GM10248 (cell line): ENCODE data around the gene MCF2L.

Experiments used
- CTCF ChIA-PET: fragments of 300-600 bp; sonication (Branson Sonifier 250); formaldehyde crosslinking; extraction: SDS; loops from one replicate; lab custom pipeline; 2021; ENCODE audit warnings: antibody characterized with exemption; lab: Yijun Ruan, JAX
- POLR2A ChIA-PET: fragments of 350-650 bp; sonication (Branson Sonifier 250); formaldehyde crosslinking; extraction: SDS; loops from one replicate; lab custom pipeline; 2020; ENCODE audit warnings: antibody characterized with exemption; lab: Yijun Ruan, JAX
- DNase-seq: peaks from one replicate; pipeline ENCODE4 v3.0.0; 2012; ENCODE audit errors: extremely low spot score
- TF ChIP-seq, protein P1 (sequence below): IDR thresholded peaks from 2 replicates; pipeline ENCODE4 v1.5.1; 2012; ENCODE audit warnings: mild to moderate bottlenecking, low read depth; ENCODE audit errors: extremely low read depth, missing control alignments, control extremely low read depth

MCF2L gene

GRCh38 chr13:112972258-112972657 is 3.2 kb downstream of the MCF2L start:
- no peak for DNase-seq
- TF ChIP-seq, protein P1, sequence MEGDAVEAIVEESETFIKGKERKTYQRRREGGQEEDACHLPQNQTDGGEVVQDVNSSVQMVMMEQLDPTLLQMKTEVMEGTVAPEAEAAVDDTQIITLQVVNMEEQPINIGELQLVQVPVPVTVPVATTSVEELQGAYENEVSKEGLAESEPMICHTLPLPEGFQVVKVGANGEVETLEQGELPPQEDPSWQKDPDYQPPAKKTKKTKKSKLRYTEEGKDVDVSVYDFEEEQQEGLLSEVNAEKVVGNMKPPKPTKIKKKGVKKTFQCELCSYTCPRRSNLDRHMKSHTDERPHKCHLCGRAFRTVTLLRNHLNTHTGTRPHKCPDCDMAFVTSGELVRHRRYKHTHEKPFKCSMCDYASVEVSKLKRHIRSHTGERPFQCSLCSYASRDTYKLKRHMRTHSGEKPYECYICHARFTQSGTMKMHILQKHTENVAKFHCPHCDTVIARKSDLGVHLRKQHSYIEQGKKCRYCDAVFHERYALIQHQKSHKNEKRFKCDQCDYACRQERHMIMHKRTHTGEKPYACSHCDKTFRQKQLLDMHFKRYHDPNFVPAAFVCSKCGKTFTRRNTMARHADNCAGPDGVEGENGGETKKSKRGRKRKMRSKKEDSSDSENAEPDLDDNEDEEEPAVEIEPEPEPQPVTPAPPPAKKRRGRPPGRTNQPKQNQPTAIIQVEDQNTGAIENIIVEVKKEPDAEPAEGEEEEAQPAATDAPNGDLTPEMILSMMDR, result no peak
- CTCF ChIA-PET, result no interaction called here
- POLR2A ChIA-PET, result no interaction called here

GRCh38 chr13:112972867-112973576 is 4.0 kb downstream of the MCF2L start:
- TF ChIP-seq, protein P1, result no peak
- ChIA-PET POLR2A (no interaction called here), CTCF (interaction anchor here (1.4 kb wide), 1 partner anchor 245 kb away, joined by 3 read pairs; no protein-coding TSS in a partner anchor)
- DNase-seq, result no peak

GRCh38 chr13:112973577-112973951 is 4.5 kb downstream of the MCF2L start:
- POLR2A ChIA-PET, result no interaction called here
- CTCF ChIA-PET, result interaction anchor here (1.4 kb wide), 1 partner anchor 244 kb away, joined by 3 read pairs; no protein-coding TSS in a partner anchor
- DNase-seq, result no peak

GRCh38 chr13:112974125-112974524 is 5.1 kb downstream of the MCF2L start:
- ChIA-PET POLR2A (no interaction called here), CTCF (interaction anchor here (1.4 kb wide), 1 partner anchor 244 kb away, joined by 3 read pairs; no protein-coding TSS in a partner anchor)
- DNase-seq, result no peak
- TF ChIP-seq, protein P1, result no peak

More at GRCh38 chr13:112973577-112973951, 4.5 kb downstream of the MCF2L start:
- TF ChIP-seq, protein P1, result no peak

DNA sequence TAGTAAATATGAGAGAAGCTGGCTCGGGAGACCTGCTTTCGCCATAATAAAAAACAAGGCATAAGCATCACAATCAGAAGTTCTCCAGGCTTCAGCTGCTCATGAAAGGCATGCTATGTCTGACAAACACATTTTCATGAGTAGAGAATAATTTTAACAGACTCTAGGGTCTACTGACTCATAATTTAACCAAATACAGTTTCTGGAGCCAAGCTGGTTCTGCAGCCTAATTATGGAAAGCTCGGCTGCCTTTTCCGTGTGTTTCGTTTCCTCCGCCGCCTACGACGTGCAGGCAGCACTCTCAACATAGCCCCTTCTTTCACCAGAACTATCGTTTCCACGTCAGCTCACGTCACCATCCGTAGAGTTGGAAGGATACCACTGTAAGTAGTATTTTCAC is 5.7 kb downstream of the MCF2L start:
- ChIA-PET POLR2A (no interaction called here), CTCF (no interaction called here)
- no peak for DNase-seq
- TF ChIP-seq, protein P1, result no peak

GRCh38 chr13:112975401-112975939 is 6.5 kb downstream of the MCF2L start:
- TF ChIP-seq, protein P1, result no peak
- ChIA-PET CTCF (no interaction called here), POLR2A (no interaction called here)
- DNase-seq, result no peak
